GM12878 (cell line): ENCODE measurements around the gene ZNF860. TPM values are rescaled to one million over a fixed set of nuclear protein-coding genes. Genes with fewer than 3 reads are reported as not detected.
A peak's percentile ranks its signal among the peaks of the same experiment; 100 is the strongest.
"Not testable (repeated sequence)": the region's sequence is repeated elsewhere in the genome, so short reads cannot be mapped to it uniquely, and the experiment has no call there.

ENCODE experiments used
- ATAC-seq: fragments of 200-7000 bp; cut with Tn5 transposase; 3 replicates; pipeline ENCODE4 v1.9.1; 2020; ENCODE audit warnings: mild to moderate bottlenecking, moderate library complexity
- BruUV-seq: library from RNA; stranded (reverse); fragments of 400-500 nt; replicated peaks from 2 replicates; lab custom pipeline; 2021; lab: Mats Ljungman, UMichigan
- CTCF ChIA-PET: fragments of 300-600 bp; sonication (Branson Sonifier 250); formaldehyde crosslinking; extraction: SDS; loops from one replicate; lab custom pipeline; 2021; ENCODE audit warnings: inconsistent platforms; lab: Yijun Ruan, JAX
- POLR2A ChIA-PET: fragments of 350-600 bp; formaldehyde crosslinking; extraction: SDS; loops from one replicate; lab custom pipeline; 2021; ENCODE audit warnings: inconsistent platforms; lab: Charles Lee
- RAD21 ChIA-PET: fragments of 300-600 bp; sonication (Branson Sonifier 250); formaldehyde crosslinking; loops from one replicate; lab custom pipeline; 2023; ENCODE audit warnings: antibody characterized with exemption; ENCODE audit not compliant: unreplicated experiment; lab: Charles Lee
- SMC1A ChIA-PET: fragments of 300-600 bp; sonication (Branson Sonifier 250); formaldehyde crosslinking; loops from one replicate; lab custom pipeline; 2023; ENCODE audit not compliant: unreplicated experiment, uncharacterized antibody; lab: Charles Lee
- DNase-seq: peaks from one replicate; pipeline ENCODE4 v3.0.0-alpha.2; 2011; ENCODE audit warnings: low read depth, low spot score
- FAIRE-seq: peaks from 3 replicates; lab custom pipeline; 2011; peaks lifted over from hg19 to GRCh38; lab: Jason Lieb, UNC
- H2AFZ ChIP-seq: 2 replicates; pipeline ENCODE4 v1.6.0; 2011; ENCODE audit warnings: low read depth, low read length, control low read depth; ENCODE audit not compliant: control insufficient read depth
- H3K27ac ChIP-seq: 2 replicates; pipeline ENCODE4 v1.5.1; 2011; ENCODE audit warnings: control low read depth; ENCODE audit not compliant: control insufficient read depth, insufficient read depth
- H3K27me3 ChIP-seq, 2 experiments: replicated peaks in 1 of 2; 2 replicates each; pipeline versions ENCODE4 v1.6.0 to v1.6.1; 2011; ENCODE audit warnings: low read length in 1 of 2; ENCODE audit not compliant: control insufficient read depth in 2 of 2, insufficient read depth in 2 of 2
- H3K36me3 ChIP-seq, 2 experiments: 2 replicates each; pipeline ENCODE4 v1.5.1; 2011; ENCODE audit warnings: low read length in 1 of 2; ENCODE audit not compliant: control insufficient read depth in 2 of 2, insufficient read depth in 2 of 2
- H3K4me1 ChIP-seq: 2 replicates; pipeline ENCODE4 v1.6.1; 2011; ENCODE audit warnings: mild to moderate bottlenecking, low read length, moderate library complexity, mixed read lengths; ENCODE audit not compliant: control insufficient read depth, insufficient read depth
- H3K4me2 ChIP-seq: 2 replicates; pipeline ENCODE4 v1.6.0; 2011; ENCODE audit warnings: control low read depth; ENCODE audit not compliant: control insufficient read depth, insufficient read depth
- H3K4me3 ChIP-seq: fragments of 200-600 bp; sonication (generic); 2 replicates; pipeline ENCODE4 v1.5.1; 2016
- H3K79me2 ChIP-seq: 2 replicates; pipeline ENCODE4 v1.6.0; 2011; ENCODE audit warnings: low read length; ENCODE audit not compliant: control insufficient read depth, insufficient read depth
- H3K9ac ChIP-seq: 2 replicates; pipeline ENCODE4 v1.8.0; 2011; ENCODE audit warnings: low read length, control low read depth, mixed read lengths; ENCODE audit not compliant: control insufficient read depth, insufficient read depth
- H3K9me3 ChIP-seq: replicated peaks from 3 replicates; pipeline ENCODE4 v1.5.1; 2011; ENCODE audit warnings: mild to moderate bottlenecking, low read length; ENCODE audit not compliant: control insufficient read depth, insufficient read depth
- H4K20me1 ChIP-seq: 2 replicates; pipeline ENCODE4 v1.6.0; 2011; ENCODE audit not compliant: control insufficient read depth, insufficient read depth
- SIX5 ChIP-seq: IDR thresholded peaks from 2 replicates; pipeline ENCODE4 v1.6.1; 2011; ENCODE audit warnings: mild to moderate bottlenecking, low read depth, low read length, moderate library complexity; ENCODE audit not compliant: severe bottlenecking
- SPI1 ChIP-seq: IDR thresholded peaks from 2 replicates; pipeline ENCODE4 v1.6.1; 2011; ENCODE audit warnings: low read depth, mild to moderate bottlenecking, low read length, moderate library complexity, borderline replicate concordance; ENCODE audit not compliant: insufficient read depth
- WGBS: methylation state at CpG from one replicate; pipeline ENCODE4 v1.1.6; 2016; ENCODE audit warnings: low lambda C conversion rate; ENCODE audit not compliant: insufficient replicate concordance, insufficient coverage; ENCODE audit errors: missing lambda C conversion rate; 5-methylcytosine and 5-hydroxymethylcytosine counted together
- in situ Hi-C: fragments of 300-500 bp; cut with MboI; formaldehyde crosslinking; loops from 9 replicates; pipeline ENCODE4 v1.14.3; 2018; ENCODE audit warnings: mixed read lengths
- intact Hi-C: fragments of 100-400 bp; cut with micrococcal nuclease; formaldehyde crosslinking; loops from one replicate; pipeline ENCODE4 v1.14.2; 2022; ENCODE audit not compliant: unreplicated experiment
- polyA plus RNA-seq, 11 experiments: library from polyadenylated mRNA; depleted of rRNA in 4 of 11; unstranded in 6 of 11; stranded (reverse) in 5 of 11; fragments of >200 nt; fragmentation: Nextera tagmentation in 4 of 11; fragmentation: Illumina TruSeq in 1 of 11; extraction: Ambion mirVana in 4 of 11; extraction: Trizol in 1 of 11; gene quantifications; 1 replicate in 1 of 11; 2 replicates in 10 of 11; pipeline versions ENCODE4 v1.2.1 to v1.2.3, GENCODE V29; 2011 to 2016; ENCODE audit warnings: inconsistent platforms in 2 of 11, missing spikeins in 2 of 11, low read depth in 1 of 11
- total RNA-seq, 4 experiments: library from RNA; depleted of rRNA in 3 of 4; stranded (reverse); fragments of >200 nt in 3 of 4; fragmentation: Illumina TruSeq in 1 of 4; extraction: Trizol in 1 of 4; gene quantifications; 2 replicates each; pipeline versions ENCODE4 v1.2.1 to v1.2.3, GENCODE V29; 2013 to 2021

ZNF860 gene
- total and polyA plus RNA-seq, 10 of the 15 experiments (the other 5 are each of a cell fraction or from before 2014, with no cell fraction given): not detected

GRCh38 chr3:32009957-32010356 is 28.4 kb downstream of the ZNF860 start:
- TF ChIP-seq SPI1: peak; percentile 15; the same call in 1 of the 2 replicates
- TF ChIP-seq SIX5: no peak
- TF ChIP-seq, all 136 proteins: peak for 1
- Histone ChIP-seq H3K4me1 (no peaks in the 10 kb centered on the region), H3K4me2 (no peak overlapping the region), H4K20me1 (no peaks in the 10 kb centered on the region), H3K27ac (no peak overlapping the region), H3K36me3 (no peaks in the 10 kb centered on the region), H3K9ac (no peak overlapping the region), H2AFZ (no peak overlapping the region), H3K4me3 (no peak overlapping the region), H3K27me3 (no peaks in the 10 kb centered on the region), H3K79me2 (no peaks in the 10 kb centered on the region), H3K9me3 (no peaks in the 10 kb centered on the region)
- POLR2A ChIA-PET: no interaction called here
- BruUV-seq: no TSS peak
- 5% methylated on average over 2 of the region's 2 CpGs for WGBS
- FAIRE-seq: no peak
- no peak for DNase-seq
- intact Hi-C loops (no loop called here), in situ Hi-C loops (no loop called here)
- RAD21 ChIA-PET: no interaction called here
- no peak for ATAC-seq
- SMC1A ChIA-PET: no interaction called here
- CTCF ChIA-PET: interaction anchor here (1.9 kb wide), 1 partner anchor 9 kb away, joined by 5 read pairs; no protein-coding TSS in a partner anchor

DNA sequence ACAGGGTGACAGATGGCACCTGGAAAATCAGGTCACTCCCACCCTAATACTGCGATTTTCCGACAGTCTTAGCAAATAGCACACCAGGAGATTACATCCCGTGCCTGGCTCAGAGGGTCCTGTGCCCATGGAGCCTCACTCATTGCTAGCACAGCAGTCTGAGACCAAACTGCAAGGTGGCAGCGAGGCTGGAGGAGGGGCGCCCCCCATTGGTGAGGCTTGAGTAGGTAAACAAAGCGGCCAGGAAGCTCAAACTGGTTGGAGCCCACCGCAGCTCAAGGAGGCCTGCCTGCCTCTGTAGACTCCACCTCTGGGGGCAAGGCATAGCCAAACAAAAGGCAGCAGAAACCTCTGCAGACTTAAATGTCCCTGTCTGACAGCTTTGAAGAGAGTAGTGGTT is 29.1 kb downstream of the ZNF860 start:
- POLR2A ChIA-PET, H3K9me3 ChIP-seq, BruUV-seq, FAIRE-seq, in situ Hi-C loops, H3K4me2 ChIP-seq, H3K4me1 ChIP-seq, H3K27ac ChIP-seq, DNase-seq, H3K4me3 ChIP-seq, ATAC-seq, H2AFZ ChIP-seq, intact Hi-C loops, H4K20me1 ChIP-seq, H3K79me2 ChIP-seq, H3K9ac ChIP-seq, H3K36me3 ChIP-seq, H3K27me3 ChIP-seq, RAD21 ChIA-PET: not testable (repeated sequence)
- CTCF ChIA-PET: interaction anchor here (1.9 kb wide), 1 partner anchor 8 kb away, joined by 5 read pairs; no protein-coding TSS in a partner anchor
- SMC1A ChIA-PET: interaction anchor here (0.8 kb wide), 1 partner anchor 9 kb away, joined by 3 read pairs; no protein-coding TSS in a partner anchor
- WGBS: 58% methylated on average over 7 of the region's 7 CpGs

DNA sequence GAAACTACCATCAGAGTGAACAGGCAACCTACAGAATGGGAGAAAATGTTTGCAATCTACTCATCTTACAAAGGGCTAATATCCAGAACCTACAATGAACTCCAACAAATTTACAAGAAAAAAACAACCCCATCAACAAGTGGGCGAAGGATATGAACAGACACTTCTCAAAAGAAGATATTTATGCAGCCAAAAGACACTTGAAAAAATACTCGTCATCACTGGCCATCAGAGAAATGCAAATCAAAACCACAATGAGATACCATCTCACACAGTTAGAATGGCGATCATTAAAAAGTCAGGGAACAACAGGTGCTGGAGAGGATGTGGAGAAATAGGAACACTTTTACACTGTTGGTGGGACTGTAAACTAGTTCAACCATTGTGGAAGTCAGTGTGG is 34.1 kb downstream of the ZNF860 start:
- H3K79me2 ChIP-seq, H3K9me3 ChIP-seq, ATAC-seq, H3K27ac ChIP-seq, POLR2A ChIA-PET, H3K4me3 ChIP-seq, H2AFZ ChIP-seq, H3K36me3 ChIP-seq, in situ Hi-C loops, RAD21 ChIA-PET, CTCF ChIA-PET, H3K4me2 ChIP-seq, H4K20me1 ChIP-seq, DNase-seq, H3K9ac ChIP-seq, H3K27me3 ChIP-seq, intact Hi-C loops, FAIRE-seq, H3K4me1 ChIP-seq, BruUV-seq, SMC1A ChIA-PET: not testable (repeated sequence)
- WGBS: 11% methylated on average over 3 of the region's 3 CpGs
